IMR-90 (cell line): ENCODE data around the gene INTS2.

Experiments
- BHLHE40 ChIP-seq: fragments of 150-350 bp; IDR thresholded peaks from 2 replicates; pipeline ENCODE4 v1.6.1; 2016; ENCODE audit warnings: mild to moderate bottlenecking, low read depth, low read length
- CHD1 ChIP-seq: IDR thresholded peaks from 2 replicates; pipeline ENCODE4 v1.6.1; 2012; ENCODE audit warnings: low read depth, low read length, improper control_type of control experiment
- MAFK ChIP-seq: IDR thresholded peaks from 2 replicates; pipeline ENCODE4 v1.6.1; 2012; ENCODE audit warnings: low read depth, low read length, improper control_type of control experiment
- POLR2A ChIP-seq: IDR thresholded peaks from 2 replicates; pipeline ENCODE4 v1.6.1; 2012; ENCODE audit warnings: mild to moderate bottlenecking, low read depth, low read length
- RAD21 ChIP-seq: IDR thresholded peaks from 2 replicates; pipeline ENCODE4 v1.6.1; 2012; ENCODE audit warnings: low read length, improper control_type of control experiment
- RFX5 ChIP-seq: IDR thresholded peaks from 2 replicates; pipeline ENCODE4 v1.8.0; 2012; ENCODE audit warnings: low read depth, mild to moderate bottlenecking, low read length, moderate library complexity
- SMC3 ChIP-seq: fragments of 150-350 bp; IDR thresholded peaks from 2 replicates; pipeline ENCODE4 v1.6.1; 2016; ENCODE audit warnings: low read depth, mild to moderate bottlenecking, antibody characterized with exemption, low read length, moderate library complexity
- TF ChIP-seq, protein P1 (sequence below): conservative IDR thresholded peaks from 2 replicates; pipeline ENCODE4 v1.5.1; 2012; ENCODE audit warnings: mild to moderate bottlenecking, low read depth, low read length, improper control_type of control experiment
- TF ChIP-seq, protein P2 (sequence below): fragments of 150-350 bp; IDR thresholded peaks from 2 replicates; pipeline ENCODE4 v1.6.1; 2016; ENCODE audit warnings: low read depth, mild to moderate bottlenecking, low read length, moderate library complexity, borderline replicate concordance

DNA sequence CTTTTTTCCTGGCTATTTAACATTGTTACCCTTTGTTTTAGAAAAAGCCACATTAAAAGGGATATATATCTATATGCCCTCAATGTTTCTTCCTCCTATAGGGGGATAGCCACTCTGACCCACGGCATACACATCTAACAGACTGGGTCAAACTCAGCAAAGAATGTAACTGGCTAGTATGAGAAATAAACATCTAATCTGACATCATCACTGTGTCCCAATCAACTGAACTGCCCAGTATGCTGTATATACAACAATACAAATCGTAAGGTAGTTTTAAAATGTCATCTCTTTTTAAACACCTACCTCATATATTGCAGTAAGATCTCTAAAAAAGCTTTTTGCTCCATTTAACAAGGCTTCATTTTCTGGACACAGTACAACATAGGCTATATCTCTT, 39.9 kb upstream of the INTS2 start:
- TF ChIP-seq, protein P1, sequence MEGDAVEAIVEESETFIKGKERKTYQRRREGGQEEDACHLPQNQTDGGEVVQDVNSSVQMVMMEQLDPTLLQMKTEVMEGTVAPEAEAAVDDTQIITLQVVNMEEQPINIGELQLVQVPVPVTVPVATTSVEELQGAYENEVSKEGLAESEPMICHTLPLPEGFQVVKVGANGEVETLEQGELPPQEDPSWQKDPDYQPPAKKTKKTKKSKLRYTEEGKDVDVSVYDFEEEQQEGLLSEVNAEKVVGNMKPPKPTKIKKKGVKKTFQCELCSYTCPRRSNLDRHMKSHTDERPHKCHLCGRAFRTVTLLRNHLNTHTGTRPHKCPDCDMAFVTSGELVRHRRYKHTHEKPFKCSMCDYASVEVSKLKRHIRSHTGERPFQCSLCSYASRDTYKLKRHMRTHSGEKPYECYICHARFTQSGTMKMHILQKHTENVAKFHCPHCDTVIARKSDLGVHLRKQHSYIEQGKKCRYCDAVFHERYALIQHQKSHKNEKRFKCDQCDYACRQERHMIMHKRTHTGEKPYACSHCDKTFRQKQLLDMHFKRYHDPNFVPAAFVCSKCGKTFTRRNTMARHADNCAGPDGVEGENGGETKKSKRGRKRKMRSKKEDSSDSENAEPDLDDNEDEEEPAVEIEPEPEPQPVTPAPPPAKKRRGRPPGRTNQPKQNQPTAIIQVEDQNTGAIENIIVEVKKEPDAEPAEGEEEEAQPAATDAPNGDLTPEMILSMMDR = no peak
- TF ChIP-seq RFX5 (no peak), BHLHE40 (no peak), POLR2A (no peak), RAD21 (no peak), CHD1 (no peak), SMC3 (no peak), MAFK (no peak)
- TF ChIP-seq, protein P2, sequence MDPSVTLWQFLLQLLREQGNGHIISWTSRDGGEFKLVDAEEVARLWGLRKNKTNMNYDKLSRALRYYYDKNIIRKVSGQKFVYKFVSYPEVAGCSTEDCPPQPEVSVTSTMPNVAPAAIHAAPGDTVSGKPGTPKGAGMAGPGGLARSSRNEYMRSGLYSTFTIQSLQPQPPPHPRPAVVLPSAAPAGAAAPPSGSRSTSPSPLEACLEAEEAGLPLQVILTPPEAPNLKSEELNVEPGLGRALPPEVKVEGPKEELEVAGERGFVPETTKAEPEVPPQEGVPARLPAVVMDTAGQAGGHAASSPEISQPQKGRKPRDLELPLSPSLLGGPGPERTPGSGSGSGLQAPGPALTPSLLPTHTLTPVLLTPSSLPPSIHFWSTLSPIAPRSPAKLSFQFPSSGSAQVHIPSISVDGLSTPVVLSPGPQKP = no peak
